GM12878 (cell line): ENCODE data around the gene GNG12.

Experiments
- KDM1A ChIP-seq: fragments of 200-600 bp; sonication (generic); IDR thresholded peaks from 2 replicates; pipeline ENCODE4 v1.6.1; 2016; ENCODE audit warnings: borderline replicate concordance
- TAF1 ChIP-seq: IDR thresholded peaks from 2 replicates; pipeline ENCODE4 v1.6.1; 2011; ENCODE audit warnings: mild to moderate bottlenecking, low read depth, low read length, borderline replicate concordance
- USF2 ChIP-seq: IDR thresholded peaks from 2 replicates; pipeline ENCODE4 v1.6.1; 2011; ENCODE audit warnings: low read depth, low read length, improper control_type of control experiment, borderline replicate concordance

DNA sequence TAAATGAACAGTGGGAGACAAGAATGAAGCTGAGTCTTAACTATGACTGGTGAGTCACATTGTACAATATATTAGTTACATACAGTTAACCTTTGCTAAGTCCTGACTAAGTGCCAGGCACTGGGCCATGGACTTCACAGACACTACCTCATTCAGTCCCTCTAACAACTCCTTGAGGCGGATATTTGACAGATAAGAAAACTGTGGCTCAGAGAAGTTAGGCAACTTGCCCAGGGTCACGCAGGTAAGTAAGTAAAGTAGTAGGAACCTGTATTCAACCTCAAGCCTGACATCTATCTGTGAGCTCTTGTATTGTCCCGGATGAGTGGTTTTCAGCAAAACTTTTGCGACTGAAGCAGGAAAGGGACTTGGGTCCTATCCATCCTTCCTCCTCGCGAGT lies 62.1 kb downstream of the GNG12 start:
- TF ChIP-seq KDM1A (no peak), USF2 (no peak), TAF1 (no peak)
